Neural cell (in vitro differentiated cells): ENCODE measurements around the gene ANKRD63.

Experiments used
- CTCF ChIP-seq: fragments of 450-650 bp; IDR thresholded peaks from 2 replicates; pipeline ENCODE4 v1.5.1; 2014; ENCODE audit warnings: antibody characterized with exemption, mild to moderate bottlenecking, moderate library complexity; ENCODE audit not compliant: poor library complexity, severe bottlenecking
- EP300 ChIP-seq: fragments of 450-650 bp; conservative IDR thresholded peaks from 2 replicates; pipeline ENCODE4 v1.6.1; 2014; ENCODE audit warnings: antibody characterized with exemption, mild to moderate bottlenecking, moderate library complexity; ENCODE audit not compliant: poor library complexity, severe bottlenecking
- EZH2 ChIP-seq: fragments of 200-600, 300-800 bp; shearing (Covaris generic), sonication (generic); IDR thresholded peaks from 2 replicates; pipeline ENCODE4 v1.6.1; 2014; ENCODE audit warnings: antibody characterized with exemption, low read length, borderline replicate concordance, mild to moderate bottlenecking; ENCODE audit not compliant: insufficient read depth, poor library complexity, severe bottlenecking
- MXI1 ChIP-seq: fragments of 450-650 bp; conservative IDR thresholded peaks from 2 replicates; pipeline ENCODE4 v1.6.1; 2014; ENCODE audit warnings: antibody characterized with exemption, mild to moderate bottlenecking; ENCODE audit not compliant: poor library complexity, severe bottlenecking
- POLR2AphosphoS5 ChIP-seq: IDR thresholded peaks from 2 replicates; pipeline ENCODE4 v1.6.1; 2012
- RAD21 ChIP-seq: fragments of 450-650 bp; conservative IDR thresholded peaks from 2 replicates; pipeline ENCODE4 v1.6.1; 2014; ENCODE audit warnings: antibody characterized with exemption, mild to moderate bottlenecking, moderate library complexity
- REST ChIP-seq: IDR thresholded peaks from 2 replicates; pipeline ENCODE4 v1.6.1; 2012; ENCODE audit warnings: borderline replicate concordance
- SMC3 ChIP-seq: fragments of 450-650 bp; conservative IDR thresholded peaks from 2 replicates; pipeline ENCODE4 v1.6.1; 2014; ENCODE audit warnings: antibody characterized with exemption, mild to moderate bottlenecking, moderate library complexity; ENCODE audit not compliant: poor library complexity

GRCh38 chr15:40296561-40297230, 13.8 kb upstream of the ANKRD63 start:
- TF ChIP-seq CTCF = no peak
- TF ChIP-seq RAD21 = no peak
- TF ChIP-seq POLR2AphosphoS5 = no peak
- TF ChIP-seq EZH2 = no peak
- no peak for TF ChIP-seq SMC3
- no peak for TF ChIP-seq REST
- no peak for TF ChIP-seq EP300
- no peak for TF ChIP-seq MXI1
